ENCODE measurements around the gene RBM17. TPM values are rescaled to one million over a fixed set of nuclear protein-coding genes. Genes with fewer than 3 reads are reported as not detected.

RBM17 gene
- total RNA-seq, 4 donors from 2014 or later: 64.4 to 163 (median 146) TPM

- no peaks in the 10 kb centered on the region for H3K9me3 ChIP-seq
- TF ChIP-seq CTCF (IDR thresholded peaks at IDR 0.05): no peak
- TF ChIP-seq POLR2A (IDR thresholded peaks at IDR 0.05): no peak
Observed at GRCh38 chr10:6095810-6096570, 7.2 kb downstream of the RBM17 start.

DNA sequence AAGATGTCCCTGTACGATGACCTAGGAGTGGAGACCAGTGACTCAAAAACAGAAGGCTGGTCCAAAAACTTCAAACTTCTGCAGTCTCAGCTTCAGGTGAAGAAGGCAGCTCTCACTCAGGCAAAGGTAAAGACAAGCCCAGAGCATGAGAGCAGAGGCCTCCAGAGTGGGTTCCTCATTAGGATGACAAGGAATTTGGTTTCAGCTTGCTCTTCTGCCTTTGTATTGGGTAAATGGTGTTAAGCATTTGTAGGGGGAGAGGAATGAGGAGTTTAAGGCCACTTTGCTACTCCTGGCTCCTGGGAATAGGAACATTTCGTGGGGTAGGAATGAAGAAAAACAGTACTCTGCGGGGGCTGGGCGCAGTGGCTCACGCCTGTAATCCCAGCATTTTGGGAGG is 8.2 kb downstream of the RBM17 start:
- DNase-seq: no peak
- Histone ChIP-seq H3K4me1 (peaks cover 0 to 10% of the 10 kb centered on the region in 2 donors), H3K9me3 (no peaks in the 10 kb centered on the region), H3K27me3 (no peaks in the 10 kb centered on the region), H3K4me3 (no peak overlapping the region), H3K27ac (no peak overlapping the region), H3K36me3 (no peaks in the 10 kb centered on the region)
- TF ChIP-seq POLR2A (IDR thresholded peaks at IDR 0.05) (no peak), CTCF (IDR thresholded peaks at IDR 0.05) (no peak)
- intact Hi-C loops (cut with DNase I; ENCODE audit: low total_unique reads): no loop called here

More at GRCh38 chr10:6095810-6096570, 7.2 kb downstream of the RBM17 start:
- H3K36me3 ChIP-seq: no peaks in the 10 kb centered on the region
- intact Hi-C loops (cut with DNase I; ENCODE audit: low total_unique reads): no loop called here
- no peak for DNase-seq
- no peak overlapping the region for H3K4me3 ChIP-seq
- peaks cover 0 to 17% of the 10 kb centered on the region in 2 donors for H3K4me1 ChIP-seq
- no peak overlapping the region for H3K27ac ChIP-seq
- H3K27me3 ChIP-seq: no peaks in the 10 kb centered on the region

- intact Hi-C loops (cut with DNase I; ENCODE audit: low total_unique reads): no loop called here
- Histone ChIP-seq H3K4me1 (peaks cover 0 to 10% of the 10 kb centered on the region in 2 donors), H3K4me3 (no peak overlapping the region), H3K27ac (no peak overlapping the region), H3K9me3 (no peaks in the 10 kb centered on the region), H3K36me3 (no peaks in the 10 kb centered on the region), H3K27me3 (no peaks in the 10 kb centered on the region)
- no peak for DNase-seq
- TF ChIP-seq POLR2A (IDR thresholded peaks at IDR 0.05): no peak
- TF ChIP-seq CTCF (IDR thresholded peaks at IDR 0.05): no peak
Observed at GRCh38 chr10:6098156-6098555, 9.3 kb downstream of the RBM17 start.

DNA sequence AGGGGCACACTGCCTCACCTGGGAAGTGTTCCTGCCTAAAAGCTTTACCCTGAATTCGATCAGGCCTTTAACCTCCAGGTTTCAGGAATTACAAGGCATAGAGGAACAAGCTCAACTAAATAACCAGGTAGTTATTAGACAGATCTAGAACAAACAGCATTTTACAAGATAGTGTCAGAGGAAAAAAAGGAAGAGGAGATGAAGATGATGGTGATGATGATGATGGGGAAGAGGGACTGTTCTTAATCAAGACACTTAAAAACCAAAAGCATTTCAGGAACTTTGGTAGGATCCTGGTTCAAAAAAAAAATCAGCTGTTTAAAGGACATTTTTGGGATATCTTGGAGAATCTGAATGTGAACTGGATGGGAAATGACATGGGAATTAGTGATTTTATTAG is 11.5 kb downstream of the RBM17 start:
- Histone ChIP-seq H3K27ac (no peak overlapping the region), H3K27me3 (no peaks in the 10 kb centered on the region), H3K4me3 (no peak overlapping the region), H3K9me3 (no peaks in the 10 kb centered on the region), H3K4me1 (peaks cover 0 to 8% of the 10 kb centered on the region in 2 donors), H3K36me3 (no peaks in the 10 kb centered on the region)
- intact Hi-C loops (cut with DNase I; ENCODE audit: low total_unique reads): no loop called here
- TF ChIP-seq CTCF (IDR thresholded peaks at IDR 0.05): no peak
- TF ChIP-seq POLR2A (IDR thresholded peaks at IDR 0.05): no peak
- DNase-seq: no peak

GRCh38 chr10:6101181-6101580 is 12.3 kb downstream of the RBM17 start:
- Histone ChIP-seq H3K27ac (no peak overlapping the region), H3K4me1 (no peaks in the 10 kb centered on the region), H3K9me3 (no peaks in the 10 kb centered on the region), H3K4me3 (no peak overlapping the region), H3K36me3 (no peaks in the 10 kb centered on the region), H3K27me3 (no peaks in the 10 kb centered on the region)
- intact Hi-C loops (cut with DNase I; ENCODE audit: low total_unique reads): no loop called here
- no peak for TF ChIP-seq POLR2A (IDR thresholded peaks at IDR 0.05)
- TF ChIP-seq CTCF (IDR thresholded peaks at IDR 0.05): no peak
- no peak for DNase-seq
